Stomach (tissue), 4 donors: ENCODE results near the gene OBSL1.

Experiments used
- CTCF ChIP-seq, 7 experiments: fragments of 450-650 bp in 4 of 7; fragments of 200-600 bp in 3 of 7; sonication (generic) in 3 of 7; IDR thresholded peaks; one replicate each; pipeline ENCODE4 v1.5.1; 2016 to 2019; ENCODE audit warnings: antibody characterized with exemption in 7 of 7, control low read depth in 2 of 7, mild to moderate bottlenecking in 1 of 7
- EP300 ChIP-seq: sonication (generic); formaldehyde crosslinking; IDR thresholded peaks from one replicate; pipeline ENCODE4 v1.6.1; 2017; ENCODE audit warnings: antibody characterized with exemption
- POLR2A ChIP-seq, 4 donors: fragments of 450-650 bp; IDR thresholded peaks; one replicate each; pipeline ENCODE4 v1.6.1; 2016; ENCODE audit warnings: antibody characterized with exemption in 4 of 4, control low read depth in 2 of 4, mild to moderate bottlenecking in 1 of 4, moderate library complexity in 1 of 4

- TF ChIP-seq CTCF (IDR thresholded peaks at IDR 0.05) (no peak), POLR2A (IDR thresholded peaks at IDR 0.05) (no peak), EP300 (no peak)
Measured at GRCh38 chr2:219545295-219545942, 25.9 kb downstream of the OBSL1 start.
